HepG2 (cell line): Measurements from ENCODE around the gene SYT9. TPM values are rescaled to one million over a fixed set of nuclear protein-coding genes. Genes with fewer than 3 reads are reported as not detected.

ENCODE experiments used
- ATAC-seq: fragments of 200-7000 bp; cut with Tn5 transposase; 3 replicates; pipeline ENCODE4 v1.9.1; 2020; ENCODE audit warnings: mild to moderate bottlenecking, moderate library complexity
- Bru-seq: library from RNA; stranded (reverse); fragments of 400-500 nt; gene quantifications from one replicate; lab custom pipeline; 2021; lab: Mats Ljungman, UMichigan
- BruChase-seq, 2 experiments: library from RNA; stranded (reverse); fragments of 400-500 nt; gene quantifications; one replicate each; lab custom pipeline; 2021; lab: Mats Ljungman, UMichigan
- BruUV-seq: library from RNA; stranded (reverse); fragments of 400-500 nt; replicated peaks from 2 replicates; lab custom pipeline; 2021; lab: Mats Ljungman, UMichigan
- CTCF ChIA-PET: fragments of 300-600 bp; formaldehyde crosslinking; extraction: SDS; loops from one replicate; lab custom pipeline; 2021; ENCODE audit warnings: low total read pairs, inconsistent platforms, low intra/inter-chr PET ratio; lab: Yijun Ruan, JAX
- POLR2A ChIA-PET: fragments of 350-600 bp; sonication (Branson Sonifier 250); formaldehyde crosslinking; loops from one replicate; lab custom pipeline; 2020; ENCODE audit warnings: antibody characterized with exemption, inconsistent platforms; lab: Yijun Ruan, JAX
- DNase-seq: peaks from one replicate; pipeline ENCODE4 v3.0.0-alpha.2; 2015; ENCODE audit warnings: low spot score
- FAIRE-seq: peaks from 3 replicates; lab custom pipeline; 2011; peaks lifted over from hg19 to GRCh38; lab: Jason Lieb, UNC
- H2AFZ ChIP-seq: one replicate; pipeline ENCODE4 v1.6.1; 2011; ENCODE audit warnings: low read length, inconsistent platforms
- H3K27ac ChIP-seq: fragments of 300-600 bp; 3 replicates; pipeline ENCODE4 v1.8.0; 2011; ENCODE audit warnings: mixed run types, mild to moderate bottlenecking, mixed read lengths, low read length, inconsistent platforms; ENCODE audit not compliant: insufficient read depth; ENCODE audit errors: extremely low read length
- H3K27me3 ChIP-seq, 2 experiments: fragments of 200-600 bp in 1 of 2; 2 replicates in 1 of 2; 3 replicates in 1 of 2; pipeline versions ENCODE4 v1.6.0 to v1.8.0; 2011; ENCODE audit warnings: low read length in 2 of 2, mild to moderate bottlenecking in 2 of 2, moderate library complexity in 2 of 2, inconsistent platforms in 1 of 2; ENCODE audit not compliant: insufficient read depth in 2 of 2, control insufficient read depth in 1 of 2
- H3K36me3 ChIP-seq, 2 experiments: fragments of 200-600 bp in 1 of 2; replicated peaks in 1 of 2; 2 replicates in 1 of 2; 3 replicates in 1 of 2; pipeline versions ENCODE4 v1.5.1 to v1.8.0; 2011; ENCODE audit warnings: low read length in 2 of 2, inconsistent platforms in 1 of 2; ENCODE audit not compliant: insufficient read depth in 2 of 2, control insufficient read depth in 1 of 2
- H3K4me1 ChIP-seq: 2 replicates; pipeline ENCODE4 v1.5.1; 2012; ENCODE audit warnings: low read length, inconsistent platforms; ENCODE audit not compliant: insufficient read depth
- H3K4me2 ChIP-seq: 2 replicates; pipeline ENCODE4 v1.6.0; 2011; ENCODE audit warnings: low read depth, low read length, inconsistent platforms
- H3K4me3 ChIP-seq, 3 experiments: fragments of 200-600 bp in 1 of 3; sonication (generic), shearing (Covaris generic) in 1 of 3; replicated peaks in 1 of 3; 2 replicates each; pipeline ENCODE4 v1.5.1; 2011 to 2016; ENCODE audit warnings: low read length in 3 of 3, inconsistent platforms in 2 of 3, low read depth in 2 of 3, mild to moderate bottlenecking in 2 of 3, control low read depth in 1 of 3, mixed read lengths in 1 of 3; ENCODE audit not compliant: insufficient read depth in 1 of 3
- H3K79me2 ChIP-seq: one replicate; pipeline ENCODE4 v1.6.1; 2011; ENCODE audit warnings: low read length, inconsistent platforms; ENCODE audit not compliant: insufficient read depth
- H3K9ac ChIP-seq: 2 replicates; pipeline ENCODE4 v1.6.0; 2011; ENCODE audit warnings: mild to moderate bottlenecking, low read depth, low read length, inconsistent platforms; ENCODE audit not compliant: insufficient read depth
- H3K9me3 ChIP-seq: 2 replicates; pipeline ENCODE4 v1.5.1; 2012; ENCODE audit warnings: mild to moderate bottlenecking, low read length
- H4K20me1 ChIP-seq: 2 replicates; pipeline ENCODE4 v1.6.0; 2011; ENCODE audit warnings: inconsistent platforms, mild to moderate bottlenecking, low read length, moderate library complexity; ENCODE audit not compliant: insufficient read depth
- CREM ChIP-seq, 2 experiments: sonication (generic) in 1 of 2; formaldehyde crosslinking in 1 of 2; IDR thresholded peaks; 2 replicates each; pipeline versions ENCODE4 v1.4.0 to v1.6.1; 2016 to 2020; ENCODE audit warnings: antibody characterized with exemption in 1 of 2, mild to moderate bottlenecking in 1 of 2, missing genetic modification reagents in 1 of 2
- DNMT1 ChIP-seq: sonication (generic); formaldehyde crosslinking; IDR thresholded peaks from 2 replicates; pipeline ENCODE4 v1.5.1; 2020; ENCODE audit warnings: mild to moderate bottlenecking, missing genetic modification reagents
- GABPB1 ChIP-seq: IDR thresholded peaks from 2 replicates; pipeline ENCODE4 v1.6.1; 2016; ENCODE audit warnings: mild to moderate bottlenecking, missing genetic modification reagents, moderate library complexity, missing compliant biosample characterization
- HNRNPLL ChIP-seq: fragments of 200-400 bp; formaldehyde crosslinking; IDR thresholded peaks from 2 replicates; pipeline ENCODE4 v1.6.1; 2017; ENCODE audit warnings: mild to moderate bottlenecking, low read depth, low read length; ENCODE audit not compliant: poor library complexity, severe bottlenecking
- HOXA7 ChIP-seq: sonication (generic); formaldehyde crosslinking; IDR thresholded peaks from 2 replicates; pipeline ENCODE4 v1.8.1; 2022; ENCODE audit warnings: mild to moderate bottlenecking, missing genetic modification reagents, moderate library complexity
- NFE2L1 ChIP-seq: sonication (generic); formaldehyde crosslinking; IDR thresholded peaks from 2 replicates; pipeline ENCODE4 v1.4.0; 2020; ENCODE audit warnings: missing genetic modification reagents, mild to moderate bottlenecking, borderline replicate concordance
- ZNF136 ChIP-seq: sonication (generic); formaldehyde crosslinking; IDR thresholded peaks from 2 replicates; pipeline ENCODE4 v1.8.1; 2022; ENCODE audit warnings: low read depth, mild to moderate bottlenecking, moderate library complexity, missing genetic modification reagents
- ZNF678 ChIP-seq: sonication (generic); formaldehyde crosslinking; IDR thresholded peaks from 2 replicates; pipeline ENCODE4 v1.4.0; 2020; ENCODE audit warnings: mild to moderate bottlenecking, missing genetic modification reagents
- whole genome bisulfite sequencing: methylation state at CpG from one replicate; pipeline ENCODE4 v1.1.6; 2017; ENCODE audit warnings: low lambda C conversion rate; 5-methylcytosine and 5-hydroxymethylcytosine counted together
- in situ Hi-C: cut with HindIII; loops from 2 replicates; pipeline ENCODE4 v1.10.0; 2017; ENCODE audit warnings: low pct_unique_long_range_greater_than_20kb; ENCODE audit not compliant: extremely low pct_ligation_motif_present
- intact Hi-C: fragments of 100-400 bp; cut with micrococcal nuclease; formaldehyde crosslinking; loops from one replicate; pipeline ENCODE4 v1.10.0; 2022; ENCODE audit not compliant: unreplicated experiment
- long read RNA-seq, 2 experiments: library from RNA in 1 of 2; library from polyadenylated mRNA in 1 of 2; stranded (forward) in 1 of 2; unstranded in 1 of 2; transcript quantifications; one replicate each; pipeline ENCODE4 v2.0.0, GENCODE V29; 2019 to 2022
- polyA minus RNA-seq, 3 experiments: library from RNA; depleted of rRNA, polyadenylated mRNA; stranded (reverse); fragments of >200 nt; gene quantifications; 2 replicates each; pipeline ENCODE4 v1.2.3, GENCODE V29; 2011; ENCODE audit warnings: low replicate concordance in 1 of 3
- polyA plus RNA-seq, 8 experiments: library from polyadenylated mRNA; depleted of rRNA in 3 of 8; stranded (reverse) in 7 of 8; unstranded in 1 of 8; fragments of >200 nt; fragmentation: Illumina TruSeq in 4 of 8; extraction: Trizol in 4 of 8; gene quantifications; 2 replicates each; pipeline versions ENCODE4 v1.2.1 to v1.2.3, GENCODE V29; 2011 to 2016; ENCODE audit warnings: low read depth in 4 of 8, missing spikeins in 1 of 8, mixed read lengths in 1 of 8; ENCODE audit not compliant: insufficient read depth in 1 of 8
- total RNA-seq, 5 experiments: library from RNA; depleted of rRNA; stranded (reverse); fragments of >200 nt; fragmentation: Illumina TruSeq; extraction: Trizol; gene quantifications; 2 replicates each; pipeline ENCODE4 v1.2.3, GENCODE V29; 2016; ENCODE audit warnings: low read depth in 1 of 5
- TF ChIP-seq, protein P1 (sequence below): sonication (generic); formaldehyde crosslinking; IDR thresholded peaks from 2 replicates; pipeline ENCODE4 v1.8.1; 2023; ENCODE audit warnings: mild to moderate bottlenecking, moderate library complexity, missing genetic modification reagents
- TF ChIP-seq, protein P2 (sequence below): sonication (generic); formaldehyde crosslinking; IDR thresholded peaks from 2 replicates; pipeline ENCODE4 v1.5.0; 2020; ENCODE audit warnings: missing genetic modification reagents
- TF ChIP-seq, protein P3 (sequence below): sonication (generic); formaldehyde crosslinking; IDR thresholded peaks from 2 replicates; pipeline ENCODE4 v1.4.0; 2020; ENCODE audit warnings: missing genetic modification reagents

SYT9 gene, protein sequence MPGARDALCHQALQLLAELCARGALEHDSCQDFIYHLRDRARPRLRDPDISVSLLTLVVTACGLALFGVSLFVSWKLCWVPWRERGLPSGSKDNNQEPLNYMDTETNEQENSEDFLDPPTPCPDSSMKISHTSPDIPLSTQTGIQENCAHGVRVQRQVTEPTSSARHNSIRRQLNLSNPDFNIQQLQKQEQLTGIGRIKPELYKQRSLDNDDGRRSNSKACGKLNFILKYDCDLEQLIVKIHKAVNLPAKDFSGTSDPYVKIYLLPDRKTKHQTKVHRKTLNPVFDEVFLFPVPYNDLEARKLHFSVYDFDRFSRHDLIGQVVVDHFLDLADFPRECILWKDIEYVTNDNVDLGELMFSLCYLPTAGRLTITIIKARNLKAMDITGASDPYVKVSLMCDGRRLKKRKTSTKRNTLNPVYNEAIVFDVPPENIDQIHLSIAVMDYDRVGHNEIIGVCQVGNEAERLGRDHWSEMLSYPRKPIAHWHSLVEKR
- total RNA-seq (2016; rRNA removed; fragmentation: Illumina TruSeq; extraction: Trizol) = not detected in 2 replicates
- total RNA-seq (2016; cell fraction: cytosol; rRNA removed; fragmentation: Illumina TruSeq; extraction: Trizol; ENCODE audit: low read depth) = not detected in 2 replicates
- total RNA-seq (2016; cell fraction: insoluble cytoplasmic fraction; rRNA removed; fragmentation: Illumina TruSeq; extraction: Trizol) = not detected in 2 replicates
- not detected in 2 replicates for total RNA-seq (2016; cell fraction: membrane; rRNA removed; fragmentation: Illumina TruSeq; extraction: Trizol)
- not detected in 2 replicates for total RNA-seq (2016; cell fraction: nucleus; rRNA removed; fragmentation: Illumina TruSeq; extraction: Trizol)
- polyA plus RNA-seq (2011; rRNA removed) = not detected in 2 replicates
- not detected in 2 replicates for polyA plus RNA-seq (2011; cell fraction: cytosol; rRNA removed)
- not detected in 2 replicates for polyA plus RNA-seq (2011; cell fraction: nucleus; rRNA removed)
- polyA plus RNA-seq (2012) = not detected in 2 replicates
- polyA plus RNA-seq (2016; cell fraction: cytosol; fragmentation: Illumina TruSeq; extraction: Trizol; ENCODE audit: low read depth) = not detected in 2 replicates
- not detected in 2 replicates for polyA plus RNA-seq (2016; cell fraction: insoluble cytoplasmic fraction; fragmentation: Illumina TruSeq; extraction: Trizol; ENCODE audit: low read depth)
- not detected in 2 replicates for polyA plus RNA-seq (2016; cell fraction: membrane; fragmentation: Illumina TruSeq; extraction: Trizol; ENCODE audit: low read depth)
- polyA plus RNA-seq (2016; cell fraction: nucleus; fragmentation: Illumina TruSeq; extraction: Trizol; ENCODE audit: insufficient read depth, low read depth) = not detected in 2 replicates
- not detected in 2 replicates for polyA minus RNA-seq (2011; rRNA and poly(A)+ RNA removed; ENCODE audit: low replicate concordance)
- not detected in 2 replicates for polyA minus RNA-seq (2011; cell fraction: cytosol; rRNA and poly(A)+ RNA removed)
- not detected in 2 replicates for polyA minus RNA-seq (2011; cell fraction: nucleus; rRNA and poly(A)+ RNA removed)
- percentile 4 among the genes with signal in this experiment for Bru-seq, nascent RNA
- BruChase-seq, experiment 1, labeled RNA remaining after a 6-hour chase = percentile 5 among the genes with signal in this experiment
- percentile 2 among the genes with signal in this experiment for BruChase-seq, experiment 2, labeled RNA remaining after a 2-hour chase
- long read RNA-seq, experiment 1 = 0 reads
- long read RNA-seq, experiment 2 = 0 reads

DNA sequence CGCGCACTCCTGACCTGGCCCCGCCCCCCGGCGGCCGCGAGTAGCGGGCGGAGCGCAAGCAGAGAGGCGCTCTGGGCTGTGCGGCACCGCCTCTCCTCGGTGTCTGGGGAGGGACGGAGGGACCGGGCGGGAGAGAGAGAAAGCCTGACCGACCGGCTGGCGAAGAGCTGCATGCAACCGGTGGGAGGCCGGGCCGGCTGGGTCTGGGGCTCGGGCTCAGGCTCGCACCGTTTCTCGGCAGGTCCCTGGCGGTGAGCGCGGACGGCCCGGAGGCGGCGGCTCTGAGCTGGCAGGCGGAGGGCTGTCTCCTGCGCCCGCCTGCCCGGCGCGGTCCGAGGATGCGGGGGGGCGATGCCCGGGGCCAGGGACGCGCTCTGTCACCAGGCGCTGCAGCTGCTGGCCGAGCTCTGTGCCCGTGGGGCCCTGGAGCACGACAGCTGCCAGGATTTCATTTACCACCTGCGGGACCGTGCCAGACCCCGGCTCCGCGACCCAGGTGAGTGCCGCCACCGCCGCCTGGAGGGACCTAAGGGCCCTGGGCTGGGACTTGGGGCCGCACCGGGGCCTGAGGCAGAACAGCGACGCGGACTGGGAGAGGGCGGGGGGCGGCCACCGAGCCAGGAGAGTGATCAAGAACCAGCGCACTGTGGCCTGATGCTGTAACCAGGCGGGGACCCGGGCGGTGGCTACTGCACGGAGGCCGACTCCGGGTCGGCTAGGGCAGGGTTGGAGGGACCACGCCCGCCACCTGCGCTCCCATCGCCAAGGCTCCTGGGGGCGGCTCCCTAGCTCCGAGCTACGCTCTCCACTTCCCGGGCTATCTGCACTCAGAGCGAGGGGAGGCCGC lies at the start of gene SYT9:
Gene SYT9, plus strand, starts transcription at position 69 of the 847 bp plus-strand sequence. Its CDS starts 283 bp downstream, at position 352.
- ChIA-PET CTCF (no interaction called here), POLR2A (no interaction called here)
- Histone ChIP-seq H4K20me1 (no peaks in the 10 kb centered on the region), H3K4me2 (peak within 1 kb of the TSS; percentile 55), H3K4me1 (no peaks in the 10 kb centered on the region), H3K36me3 (no peaks in the 10 kb centered on the region), H3K9ac (no peak within 1 kb of the TSS), H3K27me3 (peaks cover 7 to 54% of the 10 kb centered on the region in 2 experiments), H2AFZ (no peak within 1 kb of the TSS), H3K4me3 (peak within 1 kb of the TSS; percentile 21 to 58 (median 28); a peak in 5 of 6 replicates), H3K9me3 (no peaks in the 10 kb centered on the region), H3K27ac (no peak within 1 kb of the TSS), H3K79me2 (no peaks in the 10 kb centered on the region)
- no TSS peak for BruUV-seq
- no peak for FAIRE-seq
- intact Hi-C loops (no loop called here), in situ Hi-C loops (no loop called here)
- WGBS = 28% methylated on average over 15 of the region's 84 CpGs
- peak; percentile 96 for ATAC-seq
- no peak for DNase-seq
- no peak for TF ChIP-seq ZNF678
- TF ChIP-seq DNMT1 (CRISPR knock-in tag) = no peak
- TF ChIP-seq NFE2L1 = no peak
- TF ChIP-seq GABPB1 (CRISPR knock-in tag) = peak; percentile 31; the same call in 1 of the 2 replicates
- no peak for TF ChIP-seq HOXA7 (CRISPR knock-in tag)
- TF ChIP-seq, protein P1, sequence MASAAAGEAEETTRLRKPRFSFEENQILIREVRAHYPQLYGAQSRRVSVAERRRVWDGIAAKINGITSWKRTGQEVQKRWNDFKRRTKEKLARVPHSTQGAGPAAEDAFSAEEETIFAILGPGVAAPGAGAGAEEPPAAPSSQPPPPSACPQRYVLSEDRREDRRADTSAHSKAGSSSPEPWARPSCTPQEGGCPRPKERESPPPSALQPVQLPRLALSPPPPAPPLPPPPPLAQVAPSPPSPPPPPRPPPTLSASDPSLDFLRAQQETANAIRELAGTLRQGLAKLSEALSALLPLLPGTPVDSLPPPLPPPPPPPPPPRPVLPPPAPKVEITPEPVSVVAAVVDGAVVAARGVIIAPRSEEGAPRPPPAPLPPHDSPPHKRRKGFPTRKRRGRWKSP = peak; percentile 91
- TF ChIP-seq HNRNPLL = peak; percentile 96
- TF ChIP-seq, protein P2, sequence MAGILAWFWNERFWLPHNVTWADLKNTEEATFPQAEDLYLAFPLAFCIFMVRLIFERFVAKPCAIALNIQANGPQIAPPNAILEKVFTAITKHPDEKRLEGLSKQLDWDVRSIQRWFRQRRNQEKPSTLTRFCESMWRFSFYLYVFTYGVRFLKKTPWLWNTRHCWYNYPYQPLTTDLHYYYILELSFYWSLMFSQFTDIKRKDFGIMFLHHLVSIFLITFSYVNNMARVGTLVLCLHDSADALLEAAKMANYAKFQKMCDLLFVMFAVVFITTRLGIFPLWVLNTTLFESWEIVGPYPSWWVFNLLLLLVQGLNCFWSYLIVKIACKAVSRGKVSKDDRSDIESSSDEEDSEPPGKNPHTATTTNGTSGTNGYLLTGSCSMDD = no peak
- TF ChIP-seq, protein P3, sequence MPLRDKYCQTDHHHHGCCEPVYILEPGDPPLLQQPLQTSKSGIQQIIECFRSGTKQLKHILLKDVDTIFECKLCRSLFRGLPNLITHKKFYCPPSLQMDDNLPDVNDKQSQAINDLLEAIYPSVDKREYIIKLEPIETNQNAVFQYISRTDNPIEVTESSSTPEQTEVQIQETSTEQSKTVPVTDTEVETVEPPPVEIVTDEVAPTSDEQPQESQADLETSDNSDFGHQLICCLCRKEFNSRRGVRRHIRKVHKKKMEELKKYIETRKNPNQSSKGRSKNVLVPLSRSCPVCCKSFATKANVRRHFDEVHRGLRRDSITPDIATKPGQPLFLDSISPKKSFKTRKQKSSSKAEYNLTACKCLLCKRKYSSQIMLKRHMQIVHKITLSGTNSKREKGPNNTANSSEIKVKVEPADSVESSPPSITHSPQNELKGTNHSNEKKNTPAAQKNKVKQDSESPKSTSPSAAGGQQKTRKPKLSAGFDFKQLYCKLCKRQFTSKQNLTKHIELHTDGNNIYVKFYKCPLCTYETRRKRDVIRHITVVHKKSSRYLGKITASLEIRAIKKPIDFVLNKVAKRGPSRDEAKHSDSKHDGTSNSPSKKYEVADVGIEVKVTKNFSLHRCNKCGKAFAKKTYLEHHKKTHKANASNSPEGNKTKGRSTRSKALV = peak; percentile 89
- TF ChIP-seq ZNF136 (CRISPR knock-in tag) = no peak
- no peak for TF ChIP-seq CREM (IDR thresholded peaks at IDR 0.05)
- TF ChIP-seq CREM (CRISPR knock-in tag; IDR thresholded peaks at IDR 0.05) = no peak
